Pons (tissue), 1 donor: ENCODE data around the gene MZB1.
"Not testable (repeated sequence)": the region's sequence is repeated elsewhere in the genome, so short reads cannot be mapped to it uniquely, and the experiment has no call there.

Experiments used
- DNase-seq: peaks from one replicate; pipeline ENCODE4 v3.0.0-alpha.2; 2016; ENCODE audit warnings: low spot score

The MZB1 gene

DNA sequence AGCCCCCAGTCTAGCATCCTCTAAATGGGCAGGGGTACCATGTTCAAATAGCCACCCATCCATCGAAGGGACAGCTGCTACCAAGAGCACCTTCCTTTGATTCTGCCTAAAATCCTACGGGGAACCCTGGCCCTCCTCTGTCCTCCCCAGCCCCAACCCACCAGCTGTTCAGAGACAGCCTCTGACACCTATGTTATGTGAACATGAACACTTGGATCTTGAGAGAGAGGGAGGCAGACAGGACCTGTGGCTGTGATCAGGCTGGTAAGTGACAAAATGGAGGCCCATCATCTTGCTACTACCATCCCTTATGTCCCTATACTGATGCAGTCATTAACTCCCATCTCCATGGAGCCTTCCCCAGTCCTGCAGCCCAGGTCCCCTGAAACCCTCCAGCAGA lies 14.8 kb downstream of the MZB1 start:
- DNase-seq: no peak

GRCh38 chr5:139371482-139372435 lies 18.0 kb downstream of the MZB1 start:
- DNase-seq: no peak

GRCh38 chr5:139369181-139369580 lies 20.5 kb downstream of the MZB1 start:
- no peak for DNase-seq

DNA sequence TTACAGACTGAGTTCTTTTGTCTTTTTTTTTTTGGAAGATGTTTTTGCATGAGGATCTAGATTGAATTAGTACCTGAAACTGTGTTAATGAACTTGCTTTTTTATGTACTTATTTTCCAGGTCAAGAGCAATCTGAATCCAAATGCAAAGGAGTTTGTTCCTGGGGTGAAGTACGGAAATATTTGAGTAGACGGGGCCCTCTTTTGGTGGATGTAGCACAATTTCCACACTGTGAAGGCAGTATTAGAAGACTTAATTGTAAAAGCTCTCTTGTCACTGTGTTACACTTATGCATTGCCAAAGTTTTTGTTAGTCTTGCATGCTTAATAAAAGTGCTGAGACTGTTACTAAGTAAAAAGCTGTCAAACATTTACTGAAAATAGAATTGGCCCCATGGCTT lies 21.1 kb downstream of the MZB1 start:
- peak; percentile 11 for DNase-seq

DNA sequence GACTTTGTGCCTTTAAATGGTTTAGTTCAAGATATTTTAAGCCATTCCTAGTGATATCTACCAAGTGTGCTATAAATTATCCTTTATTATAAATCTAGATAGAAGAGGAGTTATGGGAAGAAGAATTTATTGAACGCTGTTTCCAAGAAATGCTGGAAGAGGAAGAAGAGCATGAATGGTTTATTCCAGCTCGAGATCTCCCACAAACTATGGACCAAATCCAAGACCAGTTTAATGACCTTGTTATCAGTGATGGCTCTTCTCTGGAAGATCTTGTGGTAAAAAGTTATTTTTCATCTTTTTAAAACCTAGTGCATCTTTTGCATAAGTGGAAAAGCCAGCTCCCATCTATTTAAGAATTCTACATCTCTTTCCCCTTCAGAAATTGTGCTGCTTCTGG lies 25.2 kb downstream of the MZB1 start:
- no peak for DNase-seq

GRCh38 chr5:139363937-139364336 lies 25.8 kb downstream of the MZB1 start:
- DNase-seq: no peak

- DNase-seq: no peak
Observed at GRCh38 chr5:139361835-139362429, 27.8 kb downstream of the MZB1 start.

DNA sequence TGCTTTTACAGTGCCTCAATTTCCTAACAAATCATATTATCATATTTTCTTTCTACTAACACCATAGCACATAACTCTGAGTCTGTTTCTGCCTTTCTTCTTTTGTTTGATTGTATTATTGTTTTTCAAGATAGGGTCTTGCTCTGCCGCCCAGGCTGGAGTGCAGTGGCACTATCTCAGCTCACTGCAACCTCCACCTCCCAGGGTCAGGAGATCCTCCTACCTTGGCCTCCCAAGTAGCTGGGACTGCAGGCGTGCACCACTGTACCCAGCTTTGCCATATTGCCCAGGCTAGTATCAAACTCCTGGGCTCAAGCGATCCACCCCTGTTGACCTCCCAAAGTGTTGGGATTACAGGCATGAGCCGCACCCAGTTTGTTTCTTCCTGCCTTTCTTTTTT lies 29.3 kb downstream of the MZB1 start:
- no peak for DNase-seq

DNA sequence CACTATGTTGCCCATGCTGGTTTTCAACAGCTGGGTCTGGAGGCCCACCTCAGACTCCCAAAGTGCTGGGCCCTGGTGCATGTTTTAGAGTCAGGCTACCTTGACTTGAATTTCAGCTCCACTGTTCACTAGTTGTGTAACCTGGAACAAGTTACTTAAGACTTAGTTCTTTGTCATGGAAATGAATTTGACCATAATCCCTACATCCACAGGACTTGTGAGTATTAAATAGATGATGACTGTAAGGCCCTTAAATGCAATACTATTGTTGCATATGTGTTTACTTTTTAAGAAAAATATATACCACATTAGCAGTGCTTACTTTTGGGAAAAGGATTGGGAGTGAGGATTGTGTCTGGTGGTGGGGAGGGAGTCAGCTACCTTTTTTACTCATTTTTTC lies 31.6 kb downstream of the MZB1 start:
- no peak for DNase-seq

- not testable (repeated sequence) for DNase-seq
Observed at GRCh38 chr5:139355900-139356299, 33.8 kb downstream of the MZB1 start.

DNA sequence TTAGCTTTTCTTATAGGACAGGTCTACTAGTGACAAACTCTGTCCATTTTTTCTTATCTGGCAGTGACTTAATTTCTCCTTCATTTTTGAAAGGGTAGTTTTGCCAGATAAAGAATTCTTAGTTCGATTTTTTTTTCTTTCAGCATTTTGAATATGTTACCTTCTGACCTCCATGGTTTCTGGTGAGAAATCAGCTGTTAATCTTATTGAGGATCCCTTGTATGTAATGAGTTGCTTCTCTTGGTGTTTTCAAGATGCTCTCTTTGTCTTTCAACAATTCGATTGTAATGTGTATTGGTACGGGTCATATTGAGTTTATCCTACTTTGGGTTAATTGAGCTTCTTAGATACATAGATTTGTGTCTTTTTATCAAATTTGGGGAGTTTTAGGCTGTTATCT lies 35.5 kb downstream of the MZB1 start:
- DNase-seq: no peak

- not testable (repeated sequence) for DNase-seq
Observed at GRCh38 chr5:139347863-139348262, 41.9 kb downstream of the MZB1 start.

DNA sequence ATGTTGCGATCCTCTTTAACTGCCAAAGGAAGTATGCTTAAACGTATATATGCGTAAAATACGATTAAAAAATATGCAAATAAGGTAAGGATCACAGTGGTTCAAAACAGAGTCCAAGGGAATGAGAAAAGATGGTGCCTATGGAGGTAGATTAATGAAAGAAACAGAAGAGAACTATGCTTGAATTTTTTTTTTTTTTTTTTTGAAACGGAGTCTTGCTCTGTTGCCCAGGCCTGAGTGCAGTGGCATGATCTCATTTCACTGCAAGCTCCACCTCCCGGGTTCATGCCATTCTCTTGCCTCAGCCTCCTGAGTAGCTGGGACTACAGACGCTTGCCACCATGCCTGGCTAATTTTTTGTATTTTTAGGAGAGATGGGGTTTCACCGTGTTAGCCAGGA lies 44.3 kb downstream of the MZB1 start:
- DNase-seq: not testable (repeated sequence)

DNA sequence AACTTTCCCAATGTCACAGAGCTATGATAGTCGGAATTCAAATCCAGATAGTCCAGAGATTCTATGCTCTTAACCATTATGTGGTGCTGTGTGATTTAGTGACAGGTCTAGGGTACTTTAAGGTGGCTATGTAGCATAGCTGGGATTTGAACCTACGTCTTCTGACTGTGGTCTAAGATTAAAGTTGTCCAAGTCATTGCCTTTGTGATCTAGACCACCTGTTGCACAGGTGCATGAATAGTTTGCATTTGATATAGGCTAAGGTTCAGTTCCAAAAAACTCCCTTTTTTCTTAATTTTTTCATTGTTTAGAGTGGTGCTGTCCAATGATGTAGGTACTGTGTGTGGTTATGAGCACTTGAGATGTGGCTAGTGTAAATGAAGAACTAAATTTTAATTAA lies 45.5 kb downstream of the MZB1 start:
- DNase-seq: no peak

DNA sequence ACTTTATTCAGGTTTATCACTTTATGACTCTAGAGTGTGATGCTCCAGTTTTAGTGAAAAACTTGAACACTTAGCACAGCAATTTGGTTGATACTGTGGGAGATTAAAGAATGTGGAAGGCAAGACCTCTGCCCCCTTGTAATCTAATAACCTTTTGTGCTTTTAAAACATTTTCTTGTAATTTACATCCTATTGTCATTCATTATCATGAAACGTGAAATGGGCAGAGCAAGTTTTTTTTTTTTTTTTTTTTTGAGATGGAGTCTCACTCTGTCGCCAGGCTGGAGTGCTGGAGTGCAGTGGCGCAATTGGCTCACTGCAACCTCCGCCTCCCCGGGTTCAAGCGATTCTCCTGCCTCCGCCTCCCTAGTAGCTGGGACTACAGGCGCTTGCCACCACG lies 46.2 kb downstream of the MZB1 start:
- DNase-seq: no peak

GRCh38 chr5:139342423-139342723 lies 47.3 kb downstream of the MZB1 start:
- no peak for DNase-seq

GRCh38 chr5:139341689-139342422 lies 47.9 kb downstream of the MZB1 start, which contains the start of gene PAIP2:
Gene PAIP2, plus strand, starts transcription at chr5:139341854. Its CDS starts 21,931 bp downstream, at chr5:139363785.
- DNase-seq: peak; percentile 98

- no peak for DNase-seq
Observed at GRCh38 chr5:139341187-139341688, 48.5 kb downstream of the MZB1 start.

- DNase-seq: no peak
Observed at GRCh38 chr5:139340051-139340450, 49.7 kb downstream of the MZB1 start.
